Stimulated activated CD4-positive, alpha-beta T cell treated with anti-CD3 and anti-CD28 coated beads, TNF-alpha, amount 100 ng/mL, for 1 hour (primary cell): Measurements from ENCODE around the gene ARHGAP8.
"Not testable (repeated sequence)": the region's sequence is repeated elsewhere in the genome, so short reads cannot be mapped to it uniquely, and the experiment has no call there.

Experiments used
- DNase-seq, 3 donors: peaks; one replicate each; pipeline ENCODE4 v3.0.0-alpha.2; 2020; ENCODE audit warnings: low read depth in 3 of 3, low spot score in 1 of 3

Gene ARHGAP8

GRCh38 chr22:44765571-44766285 lies 13.4 kb downstream of the ARHGAP8 start:
- no peak for DNase-seq

DNA sequence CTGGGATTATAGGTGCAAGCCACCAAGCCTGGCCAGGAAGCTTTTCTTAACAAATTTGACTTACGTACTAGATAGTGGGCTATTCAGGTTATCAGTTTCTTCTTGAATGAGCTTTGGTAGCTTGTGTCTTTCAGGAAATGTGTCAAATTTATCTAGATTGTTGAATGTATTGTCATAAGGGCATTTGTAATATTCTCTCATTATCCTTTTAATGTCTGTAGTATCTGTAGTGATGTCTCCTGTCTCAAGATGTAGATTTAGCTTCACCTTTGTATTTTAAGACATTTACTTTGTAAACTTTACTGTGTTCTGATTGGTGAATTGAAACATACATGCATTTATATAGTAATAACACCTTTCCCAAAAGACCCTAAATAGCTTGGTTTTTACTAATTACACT lies 20.7 kb downstream of the ARHGAP8 start:
- DNase-seq = no peak

DNA sequence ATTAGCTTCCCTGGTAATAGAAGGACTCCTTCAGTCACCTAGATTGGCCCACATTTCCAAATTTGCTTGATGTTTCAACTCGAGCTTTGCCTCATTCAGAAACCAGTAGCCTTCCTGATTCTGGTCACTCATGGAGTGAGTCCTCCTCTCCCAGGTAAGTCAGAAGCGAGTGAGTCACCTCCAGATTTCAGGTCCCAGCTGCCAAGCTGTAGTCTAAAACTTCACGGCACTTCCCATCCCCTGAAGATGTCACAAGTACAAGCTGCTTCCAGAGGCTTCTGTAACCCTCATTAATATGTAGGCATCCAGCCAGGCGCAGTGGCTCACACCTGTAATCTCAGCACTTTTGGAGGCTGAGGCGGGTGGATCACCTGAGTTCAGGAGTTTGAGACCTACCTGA lies 23.5 kb downstream of the ARHGAP8 start:
- no peak for DNase-seq

DNA sequence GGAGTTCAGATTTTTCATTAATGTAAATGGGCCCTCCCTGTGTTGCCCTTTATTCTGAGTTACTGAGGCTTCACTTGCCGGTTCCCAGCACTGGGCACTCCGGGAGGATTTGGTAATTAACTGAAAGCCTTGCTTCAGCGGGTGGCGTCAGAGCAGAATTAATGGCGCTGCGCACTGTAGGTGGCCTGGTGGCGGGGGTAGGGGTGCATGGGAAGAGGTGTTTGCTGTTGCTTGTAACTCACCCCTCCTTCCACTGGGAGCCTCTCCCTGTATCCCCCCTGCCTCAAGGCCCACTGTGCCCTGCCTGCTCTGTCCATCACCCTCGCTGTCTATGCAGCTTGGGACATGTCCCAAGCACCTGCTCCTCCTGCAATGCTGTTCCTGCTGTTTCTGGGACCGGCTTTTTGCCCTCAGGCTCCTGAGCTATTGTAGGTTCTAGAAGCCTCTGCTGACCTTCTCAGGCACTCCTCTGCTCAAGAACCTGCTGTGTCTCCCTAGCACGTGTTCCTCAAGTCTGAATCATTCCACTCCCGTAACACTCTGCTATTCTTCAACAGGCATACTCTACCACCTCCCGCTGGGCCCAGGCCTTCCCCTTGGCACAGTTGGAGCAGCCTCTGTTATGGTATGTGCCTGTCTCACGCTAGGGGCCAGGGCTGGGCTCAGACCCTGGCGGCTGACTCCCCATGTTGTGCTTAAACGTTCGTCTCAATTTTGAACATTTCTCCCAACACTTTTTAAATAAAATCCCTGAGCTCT lies 24.4 kb downstream of the ARHGAP8 start:
- DNase-seq = no peak

DNA sequence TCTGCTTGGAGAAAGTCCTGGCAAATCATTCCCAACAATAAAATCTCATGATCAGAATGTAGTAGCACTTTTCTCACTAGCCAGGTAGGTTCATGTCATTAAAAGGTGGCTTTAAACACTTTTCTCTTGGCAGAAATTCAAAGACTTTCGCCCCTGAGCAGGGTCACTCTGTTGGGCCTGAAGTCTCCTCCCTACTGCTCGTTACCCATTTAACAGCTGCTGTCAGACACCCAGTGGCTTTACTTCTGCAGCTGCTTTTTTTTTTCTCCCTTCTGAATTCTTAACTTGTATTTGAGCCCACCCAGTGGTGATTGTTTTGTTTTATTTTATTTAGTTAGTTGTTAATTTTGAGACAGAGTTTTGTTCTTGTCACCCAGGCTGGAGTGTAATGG lies 25.0 kb downstream of the ARHGAP8 start:
- no peak for DNase-seq

DNA sequence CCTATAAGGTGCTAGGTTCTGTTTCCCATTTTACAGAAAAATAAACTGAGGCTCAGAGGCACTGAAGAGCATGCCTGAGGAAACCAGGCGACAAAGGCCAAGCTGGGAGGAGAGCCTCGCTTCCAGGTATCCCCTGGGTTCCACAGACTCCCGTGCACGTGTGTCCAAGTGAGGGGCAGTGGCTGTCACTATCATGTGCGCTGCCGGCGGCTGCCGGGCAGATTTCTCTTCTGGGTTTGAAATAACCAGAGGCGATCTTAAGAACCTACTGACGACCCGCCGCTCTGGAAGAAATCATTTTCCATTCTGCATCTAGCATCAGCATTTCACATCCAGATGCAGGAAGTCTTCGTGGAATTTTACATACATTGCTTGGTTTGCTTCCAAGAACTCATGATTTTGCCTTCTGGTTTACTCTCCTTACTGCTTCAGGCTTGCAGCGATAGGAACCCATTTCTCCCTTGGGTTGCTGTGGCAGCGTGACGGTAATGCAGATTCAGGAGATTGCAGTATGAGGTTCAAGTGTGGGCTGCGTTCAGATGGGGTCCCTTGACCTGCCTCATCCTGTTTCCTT lies 28.6 kb downstream of the ARHGAP8 start:
- no peak for DNase-seq

- no peak for DNase-seq
Observed at GRCh38 chr22:44782363-44782963, 30.1 kb downstream of the ARHGAP8 start.

GRCh38 chr22:44783091-44783490 lies 30.7 kb downstream of the ARHGAP8 start:
- no peak for DNase-seq

DNA sequence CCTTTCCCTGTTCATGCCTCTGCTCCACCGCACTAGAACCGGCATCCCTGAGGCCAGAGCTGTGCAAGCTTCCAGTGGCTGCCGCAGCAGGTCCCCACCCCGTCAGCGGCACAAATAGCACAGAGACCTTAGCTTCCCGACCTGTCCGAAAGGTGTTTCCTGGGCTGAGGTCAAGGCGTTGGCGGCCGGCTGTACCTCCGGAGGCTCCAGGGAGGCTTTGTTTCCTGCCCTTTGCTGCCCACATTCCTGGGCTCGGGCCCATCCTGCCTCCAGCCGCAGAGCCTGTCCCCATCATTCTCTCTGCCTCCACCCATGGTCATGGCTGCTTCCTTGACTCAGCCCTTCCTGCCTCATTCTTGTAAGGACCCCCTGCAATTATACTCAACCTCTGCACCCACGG lies 31.2 kb downstream of the ARHGAP8 start:
- no peak for DNase-seq

DNA sequence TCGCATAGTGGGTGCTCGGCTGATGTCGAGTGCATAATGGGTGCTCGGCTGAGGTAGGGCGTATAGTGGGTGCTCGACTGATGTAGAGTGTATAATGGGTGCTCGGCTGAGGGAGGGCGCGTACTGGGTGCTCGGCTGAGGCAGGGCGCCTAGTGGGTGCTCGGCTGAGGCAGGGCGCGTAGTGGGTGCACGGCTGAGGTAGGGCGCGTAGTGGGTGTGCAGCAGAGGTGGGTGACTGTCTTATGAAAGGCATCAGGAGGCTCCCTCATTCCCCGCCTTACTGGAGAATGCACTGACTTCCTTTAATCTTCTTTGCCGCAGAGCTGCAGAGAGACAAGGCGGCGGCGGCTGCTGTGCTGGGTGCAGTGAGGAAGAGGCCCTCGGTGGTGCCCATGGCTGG lies 33.8 kb downstream of the ARHGAP8 start:
- no peak for DNase-seq

DNA sequence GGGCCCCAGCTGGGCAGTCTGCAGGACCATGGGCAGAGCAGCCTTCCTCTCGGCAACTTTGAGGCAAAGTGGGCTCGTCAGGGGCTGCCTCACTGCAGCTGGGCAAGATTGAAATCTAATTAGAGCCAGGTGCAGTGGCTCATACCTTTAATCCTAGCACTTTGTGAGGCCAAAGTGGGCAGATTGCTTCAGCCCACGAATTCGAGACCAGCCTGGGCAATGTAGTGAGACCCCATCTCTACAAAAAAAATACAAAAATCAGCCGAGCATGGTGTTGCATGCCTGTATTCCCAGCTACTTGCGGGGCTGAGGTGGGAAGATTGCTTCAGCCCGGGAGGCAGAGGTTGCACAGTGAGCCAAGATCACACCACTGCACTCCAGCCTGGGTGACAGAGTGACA lies 34.2 kb downstream of the ARHGAP8 start:
- DNase-seq = no peak

DNA sequence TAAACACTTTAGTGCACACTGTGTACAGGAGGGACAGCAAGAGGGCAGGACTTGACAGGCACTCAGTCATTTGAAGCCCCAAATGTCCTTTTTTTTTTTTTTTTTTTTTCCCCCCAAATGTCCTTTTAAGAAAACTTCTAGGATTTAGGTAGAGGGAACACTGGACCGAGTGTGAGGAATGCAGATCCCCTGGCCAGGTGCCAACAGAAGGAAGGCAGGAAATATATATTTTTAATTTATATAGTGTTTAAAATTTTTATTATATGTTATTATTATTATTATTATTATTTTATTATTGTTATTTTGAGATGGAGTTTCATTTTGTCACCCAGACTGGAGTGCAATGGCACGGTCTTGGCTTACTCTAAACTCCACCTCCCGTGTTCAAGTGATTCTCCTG lies 35.5 kb downstream of the ARHGAP8 start:
- DNase-seq = no peak

DNA sequence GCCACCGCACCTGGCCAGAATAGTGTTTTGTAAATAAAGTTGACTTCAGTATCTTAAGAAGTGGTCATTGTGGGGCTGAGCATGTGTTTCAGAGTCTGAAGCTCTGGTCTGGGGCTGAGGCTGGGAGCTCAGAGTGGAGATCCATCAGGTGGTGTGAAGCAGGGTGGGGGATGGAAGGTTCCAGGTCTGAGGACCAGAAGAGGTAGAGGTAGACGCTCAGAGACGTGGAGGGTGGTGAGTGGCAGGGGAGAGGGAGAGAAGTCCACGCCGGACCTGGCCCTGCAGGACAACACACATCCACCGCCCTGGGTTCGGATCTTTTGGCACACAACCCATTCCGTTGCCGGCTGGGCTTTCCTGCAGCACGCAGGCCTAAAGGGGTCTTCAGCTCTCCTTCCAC lies 40.7 kb downstream of the ARHGAP8 start:
- DNase-seq = no peak

GRCh38 chr22:44793506-44794172 lies 41.3 kb downstream of the ARHGAP8 start:
- no peak for DNase-seq

GRCh38 chr22:44795701-44796630 lies 43.6 kb downstream of the ARHGAP8 start:
- no peak for DNase-seq

- DNase-seq = no peak
Observed at GRCh38 chr22:44797181-44797725, 44.9 kb downstream of the ARHGAP8 start.

- no peak for DNase-seq
Observed at GRCh38 chr22:44799077-44799945, 46.9 kb downstream of the ARHGAP8 start.

GRCh38 chr22:44799946-44800634 lies 47.7 kb downstream of the ARHGAP8 start:
- not testable (repeated sequence) for DNase-seq

- no peak for DNase-seq
Observed at GRCh38 chr22:44801476-44801875, 49.1 kb downstream of the ARHGAP8 start.
